Kidney (tissue), 14 donors: Measurements from ENCODE around the gene DNAJA4. TPM values are rescaled to one million over a fixed set of nuclear protein-coding genes. Genes with fewer than 3 reads are reported as not detected.

Source experiments
- DNase-seq, 5 donors: peaks; one replicate each; pipeline ENCODE4 v3.0.0-alpha.2; 2013 to 2020
- FAIRE-seq: peaks from 2 replicates; lab custom pipeline; 2012; peaks lifted over from hg19 to GRCh38; lab: Jason Lieb, UNC
- H3K27ac ChIP-seq, 2 donors: one replicate each; pipeline ENCODE4 v1.7.0; 2013; ENCODE audit warnings: low read depth in 2 of 2, low read length in 2 of 2, inconsistent platforms in 1 of 2
- H3K27me3 ChIP-seq: one replicate; pipeline ENCODE4 v1.7.1; 2013; ENCODE audit warnings: low read length, inconsistent platforms; ENCODE audit not compliant: control insufficient read depth, insufficient read depth
- H3K36me3 ChIP-seq, 3 donors: one replicate each; pipeline versions ENCODE4 v1.7.0 to v1.7.1; 2013; ENCODE audit warnings: low read length in 3 of 3, control low read depth in 1 of 3, inconsistent platforms in 1 of 3; ENCODE audit not compliant: insufficient read depth in 3 of 3, control insufficient read depth in 2 of 3
- H3K4me1 ChIP-seq, 3 donors: one replicate each; pipeline versions ENCODE4 v1.7.0 to v1.7.1; 2013; ENCODE audit warnings: low read length in 3 of 3, inconsistent platforms in 1 of 3, low read depth in 1 of 3; ENCODE audit not compliant: control insufficient read depth in 2 of 3, insufficient read depth in 2 of 3
- H3K4me3 ChIP-seq, 3 donors: one replicate each; pipeline versions ENCODE4 v1.7.0 to v1.8.1; 2013; ENCODE audit warnings: low read length in 3 of 3, control low read depth in 1 of 3, inconsistent platforms in 1 of 3
- H3K9ac ChIP-seq, 3 donors: one replicate each; pipeline versions ENCODE4 v1.7.0 to v1.7.1; 2013; ENCODE audit warnings: low read length in 3 of 3, control low read depth in 1 of 3, inconsistent platforms in 1 of 3
- H3K9me3 ChIP-seq, 3 donors: one replicate each; pipeline versions ENCODE4 v1.7.0 to v1.7.1; 2013; ENCODE audit warnings: low read length in 3 of 3, control low read depth in 1 of 3, inconsistent platforms in 1 of 3; ENCODE audit not compliant: control insufficient read depth in 2 of 3, insufficient read depth in 1 of 3
- CTCF ChIP-seq: IDR thresholded peaks from 3 replicates; pipeline ENCODE4 v1.5.1; 2012; ENCODE audit warnings: mild to moderate bottlenecking, moderate library complexity, borderline replicate concordance; ENCODE audit not compliant: insufficient read depth; ENCODE audit errors: extremely low read depth
- intact Hi-C: fragments of 100-400 bp; cut with DNase I; formaldehyde crosslinking; loops from one replicate; pipeline ENCODE4 v1.11.1; 2022
- polyA plus RNA-seq: library from polyadenylated mRNA; stranded (reverse); fragments of 350-450 nt; fragmentation: Illumina TruSeq; extraction: RNeasy Lipid Tissue Mini Kit (QIAGEN cat#74804); gene quantifications from one replicate; pipeline ENCODE4 v1.2.3, GENCODE V29; 2014; ENCODE audit warnings: low read depth, low replicate concordance; ENCODE audit not compliant: insufficient read depth
- total RNA-seq: library from RNA; stranded (reverse); fragmentation: NEBNext Ultra II Directional; extraction: Animal tissue kit (Norgen Biotek cat#: 25700); gene quantifications from one replicate; pipeline ENCODE4 v1.2.1, GENCODE V29; 2021
- donor health status: control.
- donor health status: control.
- donor health status: control.
- donor health status: control.
- donor health status: control.
- donor health status: DM: yes; HTN: yes; CAD: no.
- donor health status: Normal renal cell carcinoma (clear cell type).

The DNAJA4 gene
- total and polyA plus RNA-seq, 2 donors from 2014 or later = 19.9 to 31.1 TPM

GRCh38 chr15:78247911-78248310 is 16.5 kb upstream of the DNAJA4 start:
- no peak for TF ChIP-seq CTCF
- Histone ChIP-seq H3K27ac (no peak overlapping the region), H3K36me3 (no peaks in the 10 kb centered on the region), H3K9ac (no peak overlapping the region), H3K27me3 (no peaks in the 10 kb centered on the region), H3K4me1 (peaks cover 0 to 14% (median 12%) of the 10 kb centered on the region in 3 donors), H3K9me3 (no peaks in the 10 kb centered on the region), H3K4me3 (no peak overlapping the region)
- FAIRE-seq (no peak), DNase-seq (no peak)
- intact Hi-C loops = loop anchor here (10.0 kb wide), 1 partner anchor 73 kb away; no protein-coding TSS in a partner anchor

- no peaks in the 10 kb centered on the region for H3K36me3 ChIP-seq
- peak overlapping the region in 1 of 2 donors; percentile 28 for H3K27ac ChIP-seq
- H3K4me1 ChIP-seq = peaks cover 0 to 3% (median 2%) of the 10 kb centered on the region in 3 donors
- no peak overlapping the region for H3K9ac ChIP-seq
- DNase-seq (no peak), FAIRE-seq (no peak)
- TF ChIP-seq CTCF = no peak
- H3K27me3 ChIP-seq = no peaks in the 10 kb centered on the region
- no peaks in the 10 kb centered on the region for H3K9me3 ChIP-seq
- no peak overlapping the region for H3K4me3 ChIP-seq
- intact Hi-C loops = loop anchor here (10.0 kb wide), 1 partner anchor 74 kb away; no protein-coding TSS in a partner anchor
These were observed 15.2 kb upstream of the DNAJA4 start for GRCh38 chr15:78249131-78249530.

GRCh38 chr15:78251136-78251535 is 13.2 kb upstream of the DNAJA4 start:
- no peaks in the 10 kb centered on the region for H3K36me3 ChIP-seq
- DNase-seq = no peak

More at GRCh38 chr15:78251136-78251535, 13.2 kb upstream of the DNAJA4 start:
- H3K27me3 ChIP-seq = no peaks in the 10 kb centered on the region
- H3K4me3 ChIP-seq = no peak overlapping the region
- no peak for TF ChIP-seq CTCF
- H3K4me1 ChIP-seq = no peaks in the 10 kb centered on the region
- FAIRE-seq = no peak
- intact Hi-C loops = no loop called here
- H3K9ac ChIP-seq = no peak overlapping the region
- H3K9me3 ChIP-seq = no peaks in the 10 kb centered on the region
- no peak overlapping the region for H3K27ac ChIP-seq
